ENCODE measurements around the gene KLHDC9. TPM values are rescaled to one million over a fixed set of nuclear protein-coding genes. Genes with fewer than 3 reads are reported as not detected.
"Not testable (repeated sequence)": the region's sequence is repeated elsewhere in the genome, so short reads cannot be mapped to it uniquely, and the experiment has no call there.

KLHDC9 gene
- polyA plus RNA-seq, 3 donors, result 1.2 to 9.0 (median 1.5) TPM

DNA sequence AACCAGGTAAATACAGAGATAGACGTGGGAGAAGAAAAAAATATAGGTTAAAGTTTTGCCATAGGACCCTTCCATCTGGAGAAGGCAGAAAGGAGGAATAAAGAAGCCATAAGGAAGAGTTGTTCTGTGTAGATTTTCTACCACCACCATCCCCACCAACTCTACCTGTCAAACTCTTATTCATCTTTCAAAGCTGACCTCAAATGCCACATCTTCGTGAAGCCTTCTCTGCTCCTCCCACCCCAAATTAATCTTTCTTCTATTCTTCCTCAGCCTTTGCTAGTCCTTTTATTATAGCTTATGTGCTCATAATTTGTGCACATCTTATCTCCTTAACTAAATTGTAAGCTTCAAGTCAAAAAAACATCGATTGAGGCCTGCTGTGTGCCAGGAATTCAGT is 7.5 kb upstream of the KLHDC9 start:
- no peak overlapping the region for H3K27ac ChIP-seq (ENCODE audit: low read depth, low read length)
- WGBS, 3 donors, result 78 to 87% (median 84%) methylated on average over 3 of the region's 3 CpGs

- WGBS, 3 donors, result 83 to 90% (median 89%) methylated on average over 5 of the region's 5 CpGs
- no peak overlapping the region for H3K27ac ChIP-seq (ENCODE audit: low read depth, low read length)
Measured at GRCh38 chr1:161091093-161091492, 7.1 kb upstream of the KLHDC9 start.

GRCh38 chr1:161091796-161092507 is 6.2 kb upstream of the KLHDC9 start:
- H3K27ac ChIP-seq (ENCODE audit: low read depth, low read length), result no peak overlapping the region
- WGBS, 3 donors, result 89 to 93% (median 93%) methylated on average over 7 of the region's 7 CpGs

DNA sequence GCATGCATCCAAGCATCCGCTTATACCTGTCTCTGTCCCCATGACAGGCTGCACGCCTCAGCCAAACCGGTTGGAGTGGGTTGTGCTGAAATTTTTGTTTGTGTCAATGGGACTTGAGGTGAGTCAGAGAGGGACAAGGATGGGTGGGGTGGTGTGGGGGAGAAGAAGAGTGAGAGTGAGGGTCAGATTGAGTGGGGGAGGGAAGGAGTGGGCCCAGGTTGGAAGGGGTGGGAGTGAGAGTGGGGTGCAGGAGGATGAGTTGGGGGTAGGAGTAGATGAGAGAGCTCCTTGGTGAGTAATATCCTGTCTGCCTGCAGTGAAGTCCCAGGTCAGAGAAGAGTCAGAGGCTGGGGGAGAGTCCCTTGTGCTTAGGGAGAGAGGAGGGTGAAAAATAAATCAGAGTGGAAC is 5.5 kb upstream of the KLHDC9 start:
- 77 to 88% (median 85%) methylated on average over 3 of the region's 3 CpGs for WGBS, 3 donors
- no peak overlapping the region for H3K27ac ChIP-seq (ENCODE audit: low read depth, low read length)

- H3K27ac ChIP-seq (ENCODE audit: low read depth, low read length), result no peak overlapping the region
- WGBS, 3 donors, result 92 to 99% (median 97%) methylated on average over 14 of the region's 14 CpGs
Measured at GRCh38 chr1:161094481-161094880, 3.7 kb upstream of the KLHDC9 start.

DNA sequence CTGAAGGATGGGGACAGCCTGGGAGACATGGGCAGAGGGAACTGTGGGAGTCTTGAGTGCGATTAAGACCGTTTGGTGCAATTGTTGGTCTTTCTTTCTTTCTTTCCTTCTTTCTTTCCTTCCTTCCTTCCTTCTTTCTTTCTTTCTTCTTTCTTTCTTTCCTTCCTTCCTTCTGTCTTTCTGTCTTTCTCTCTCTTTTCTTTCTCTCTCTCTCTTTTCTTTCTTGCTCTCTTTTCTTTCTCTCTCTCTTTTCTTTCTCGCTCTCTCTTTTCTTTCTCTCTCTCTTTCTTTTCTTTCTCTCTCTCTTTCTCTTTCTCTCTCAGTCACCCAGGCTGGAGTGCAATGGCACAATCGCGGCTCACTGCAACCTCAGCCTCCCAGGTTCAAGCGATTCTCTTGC is 2.9 kb upstream of the KLHDC9 start:
- 86 to 88% (median 88%) methylated on average over 6 of the region's 6 CpGs for WGBS, 3 donors
- H3K27ac ChIP-seq (ENCODE audit: low read depth, low read length), result no peak overlapping the region

DNA sequence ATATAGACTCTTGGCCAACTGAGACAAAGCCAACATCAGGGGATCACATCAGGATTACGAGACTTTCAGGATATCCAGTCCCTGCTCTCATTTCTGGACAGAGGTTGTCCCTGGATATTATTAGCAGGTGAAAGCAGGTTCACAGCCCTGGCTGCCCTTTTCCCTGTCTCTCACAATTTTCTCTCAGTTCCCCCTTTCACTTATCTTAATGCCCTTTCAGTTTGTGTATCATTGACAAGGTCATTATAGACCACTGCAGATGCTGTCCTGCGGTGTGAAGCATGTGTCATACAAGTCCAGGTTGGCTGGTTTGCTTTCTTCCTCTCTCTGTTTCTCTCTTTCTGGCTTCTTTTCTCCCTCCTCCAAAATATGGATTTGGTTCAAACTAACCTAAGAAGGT is 2.1 kb upstream of the KLHDC9 start:
- 89 to 97% (median 94%) methylated on average over 2 of the region's 2 CpGs for WGBS, 3 donors

GRCh38 chr1:161096530-161096929 is 1.6 kb upstream of the KLHDC9 start:
- WGBS, 3 donors, result 7 to 82% (median 32%) methylated on average over 1 of the region's 1 CpG
- H3K27ac ChIP-seq (ENCODE audit: low read depth, low read length), result no peak overlapping the region

More for the DNA sequence above, 2.1 kb upstream of the KLHDC9 start:
- no peak overlapping the region for H3K27ac ChIP-seq (ENCODE audit: low read depth, low read length)

GRCh38 chr1:161099090-161099802 is 1.1 kb downstream of the KLHDC9 start:
- no peak overlapping the region for H3K27ac ChIP-seq (ENCODE audit: low read depth, low read length)
- WGBS, 3 donors, result 61 to 89% (median 83%) methylated on average over 9 of the region's 9 CpGs

DNA sequence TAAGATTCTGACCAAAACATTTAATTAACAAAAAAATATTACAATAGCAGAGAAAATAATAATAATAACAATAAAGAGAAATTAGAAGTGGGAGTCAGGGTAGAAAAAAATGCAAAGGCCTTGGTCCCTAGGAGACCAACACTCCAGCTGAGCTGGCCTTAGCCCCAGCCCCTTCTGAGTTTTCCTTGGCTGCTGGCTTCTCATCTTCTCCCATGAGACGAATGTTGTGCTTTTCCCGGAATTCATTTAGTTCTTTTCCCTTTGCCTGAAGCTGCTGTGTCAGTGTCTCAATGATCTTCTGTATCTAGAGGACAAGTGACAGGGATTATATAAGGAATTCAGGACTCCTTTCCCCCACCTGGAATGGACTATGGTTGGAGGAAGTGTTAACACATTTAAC is 2.4 kb downstream of the KLHDC9 start:
- no peak overlapping the region for H3K27ac ChIP-seq (ENCODE audit: low read depth, low read length)
- 41 to 66% (median 63%) methylated on average over 2 of the region's 2 CpGs for WGBS, 3 donors

GRCh38 chr1:161106431-161106830 is 8.3 kb downstream of the KLHDC9 start:
- 84 to 97% (median 94%) methylated on average over 1 of the region's 1 CpG for WGBS, 3 donors
- no peak overlapping the region for H3K27ac ChIP-seq (ENCODE audit: low read depth, low read length)

- no peak overlapping the region for H3K27ac ChIP-seq (ENCODE audit: low read depth, low read length)
- 94 to 98% (median 95%) methylated on average over 3 of the region's 3 CpGs for WGBS, 3 donors
Measured at GRCh38 chr1:161111117-161111516, 13.0 kb downstream of the KLHDC9 start.

DNA sequence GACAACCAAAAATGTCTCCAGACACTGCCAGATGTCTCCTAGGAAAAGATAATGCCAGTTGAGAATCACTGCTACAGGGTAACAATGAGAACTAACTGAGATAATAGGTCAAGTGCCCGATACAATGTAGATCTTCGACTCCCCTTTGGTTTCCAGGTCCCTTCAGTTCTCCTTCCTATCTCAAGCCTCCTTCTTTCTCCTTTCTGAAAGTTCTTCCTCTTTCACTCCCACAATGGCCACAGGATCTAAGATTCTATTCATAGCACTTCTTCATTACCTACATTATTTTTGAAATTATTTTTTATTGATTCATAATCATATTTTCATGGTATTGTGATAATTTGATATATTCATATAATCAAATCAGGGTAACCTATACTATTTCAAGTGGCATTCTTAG is 13.4 kb downstream of the KLHDC9 start:
- WGBS, 3 donors, result 58 to 94% (median 70%) methylated on average over 2 of the region's 2 CpGs
- H3K27ac ChIP-seq (ENCODE audit: low read depth, low read length), result no peak overlapping the region

GRCh38 chr1:161113915-161114314 is 15.8 kb downstream of the KLHDC9 start:
- 60 to 68% (median 64%) methylated on average over 1 of the region's 1 CpG for WGBS, 3 donors
- no peak overlapping the region for H3K27ac ChIP-seq (ENCODE audit: low read depth, low read length)

GRCh38 chr1:161114556-161114955 is 16.4 kb downstream of the KLHDC9 start:
- no peak overlapping the region for H3K27ac ChIP-seq (ENCODE audit: low read depth, low read length)
- 74 to 78% (median 75%) methylated on average over 2 of the region's 2 CpGs for WGBS, 3 donors

- H3K27ac ChIP-seq (ENCODE audit: low read depth, low read length), result no peak overlapping the region
- WGBS, 3 donors, result 84 to 89% (median 88%) methylated on average over 12 of the region's 12 CpGs
Measured at GRCh38 chr1:161115132-161115711, 17.1 kb downstream of the KLHDC9 start.

- WGBS, 3 donors, result 87 to 92% (median 89%) methylated on average over 6 of the region's 6 CpGs
- H3K27ac ChIP-seq (ENCODE audit: low read depth, low read length), result not testable (repeated sequence)
Measured at GRCh38 chr1:161115961-161116360, 17.8 kb downstream of the KLHDC9 start.

GRCh38 chr1:161117759-161118581 is 19.8 kb downstream of the KLHDC9 start, which contains the start of the genes NIT1 and PFDN2:
Gene NIT1, plus strand, starts transcription at chr1:161118105. Its CDS starts 72 bp downstream, at chr1:161118177.
Gene PFDN2, minus strand, starts transcription at chr1:161118037. Its CDS starts 11 bp downstream, at chr1:161118026.
- H3K27ac ChIP-seq (ENCODE audit: low read depth, low read length), result peak within 1 kb of the TSS; percentile 48

More at GRCh38 chr1:161117759-161118581, 19.8 kb downstream of the KLHDC9 start, which contains the start of the genes NIT1 and PFDN2:
- WGBS, 3 donors, result 0 to 1% (median 0%) methylated on average over 58 of the region's 58 CpGs
